NB4 (cell line): ENCODE results near the gene TMTC2.

ENCODE experiments used
- POLR2A ChIP-seq: IDR thresholded peaks from 2 replicates; pipeline ENCODE4 v1.6.1; 2011; ENCODE audit warnings: mild to moderate bottlenecking; ENCODE audit not compliant: insufficient read length; ENCODE audit errors: extremely low read depth
- TF ChIP-seq, protein P1 (sequence below): IDR thresholded peaks from one replicate; pipeline ENCODE4 v1.5.1; 2012; ENCODE audit warnings: low read depth, low read length
- TF ChIP-seq, protein P2 (sequence below): IDR thresholded peaks from 2 replicates; pipeline ENCODE4 v1.6.1; 2011; ENCODE audit warnings: low read depth, low read length

DNA sequence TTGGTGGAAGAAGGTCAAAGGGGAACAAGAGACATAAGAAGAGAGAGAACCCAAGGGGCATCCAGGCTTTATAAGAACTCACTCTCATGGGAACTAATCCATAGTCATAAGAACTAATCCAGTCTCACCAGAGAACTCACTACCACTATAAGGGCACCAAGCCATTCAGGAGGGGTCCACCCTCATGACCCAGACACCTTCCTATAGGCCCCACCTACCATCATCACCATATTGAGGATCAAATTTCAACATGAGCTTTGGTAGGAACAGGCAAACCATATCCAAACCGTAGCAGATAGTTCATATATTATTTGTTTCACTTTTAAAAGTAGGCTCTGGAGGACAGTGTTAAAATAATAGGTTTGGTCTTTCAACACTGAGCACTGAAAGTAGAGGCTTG is 350.1 kb downstream of the TMTC2 start:
- TF ChIP-seq, protein P1, sequence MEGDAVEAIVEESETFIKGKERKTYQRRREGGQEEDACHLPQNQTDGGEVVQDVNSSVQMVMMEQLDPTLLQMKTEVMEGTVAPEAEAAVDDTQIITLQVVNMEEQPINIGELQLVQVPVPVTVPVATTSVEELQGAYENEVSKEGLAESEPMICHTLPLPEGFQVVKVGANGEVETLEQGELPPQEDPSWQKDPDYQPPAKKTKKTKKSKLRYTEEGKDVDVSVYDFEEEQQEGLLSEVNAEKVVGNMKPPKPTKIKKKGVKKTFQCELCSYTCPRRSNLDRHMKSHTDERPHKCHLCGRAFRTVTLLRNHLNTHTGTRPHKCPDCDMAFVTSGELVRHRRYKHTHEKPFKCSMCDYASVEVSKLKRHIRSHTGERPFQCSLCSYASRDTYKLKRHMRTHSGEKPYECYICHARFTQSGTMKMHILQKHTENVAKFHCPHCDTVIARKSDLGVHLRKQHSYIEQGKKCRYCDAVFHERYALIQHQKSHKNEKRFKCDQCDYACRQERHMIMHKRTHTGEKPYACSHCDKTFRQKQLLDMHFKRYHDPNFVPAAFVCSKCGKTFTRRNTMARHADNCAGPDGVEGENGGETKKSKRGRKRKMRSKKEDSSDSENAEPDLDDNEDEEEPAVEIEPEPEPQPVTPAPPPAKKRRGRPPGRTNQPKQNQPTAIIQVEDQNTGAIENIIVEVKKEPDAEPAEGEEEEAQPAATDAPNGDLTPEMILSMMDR = no peak
- TF ChIP-seq, protein P2, sequence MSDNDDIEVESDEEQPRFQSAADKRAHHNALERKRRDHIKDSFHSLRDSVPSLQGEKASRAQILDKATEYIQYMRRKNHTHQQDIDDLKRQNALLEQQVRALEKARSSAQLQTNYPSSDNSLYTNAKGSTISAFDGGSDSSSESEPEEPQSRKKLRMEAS = no peak
- no peak for TF ChIP-seq POLR2A
